HepG2 (cell line): Measurements from ENCODE around the gene PIK3CA. TPM values are rescaled to one million over a fixed set of nuclear protein-coding genes. Genes with fewer than 3 reads are reported as not detected.

ENCODE experiments used
- CSRNP2 ChIP-seq: sonication (generic); formaldehyde crosslinking; conservative IDR thresholded peaks from 2 replicates; pipeline ENCODE4 v1.8.0; 2022; ENCODE audit warnings: low read depth, missing genetic modification reagents
- NFAT5 ChIP-seq: sonication (generic); formaldehyde crosslinking; IDR thresholded peaks from 2 replicates; pipeline ENCODE4 v1.4.0; 2020; ENCODE audit warnings: missing genetic modification reagents
- PAF1 ChIP-seq: IDR thresholded peaks from 2 replicates; pipeline ENCODE4 v1.6.1; 2016; ENCODE audit warnings: missing genetic modification reagents, missing compliant biosample characterization
- PHF20 ChIP-seq: sonication (generic); formaldehyde crosslinking; IDR thresholded peaks from 2 replicates; pipeline ENCODE4 v1.5.0; 2020; ENCODE audit warnings: mild to moderate bottlenecking, missing genetic modification reagents
- PRMT3 ChIP-seq: sonication (generic); formaldehyde crosslinking; IDR thresholded peaks from 2 replicates; pipeline ENCODE4 v1.8.1; 2022; ENCODE audit warnings: low read depth, mild to moderate bottlenecking, moderate library complexity, missing genetic modification reagents, borderline replicate concordance
- RNF2 ChIP-seq: fragments of 450-650 bp; conservative IDR thresholded peaks from 2 replicates; pipeline ENCODE4 v1.6.1; 2016; ENCODE audit warnings: low read depth
- SAP130 ChIP-seq: IDR thresholded peaks from 2 replicates; pipeline ENCODE4 v1.6.1; 2016; ENCODE audit warnings: low read depth
- TCF12 ChIP-seq, 2 experiments: fragments of 450-650 bp in 1 of 2; sonication (generic) in 1 of 2; formaldehyde crosslinking in 1 of 2; IDR thresholded peaks; 2 replicates each; pipeline versions ENCODE4 v1.6.1 to v1.8.0; 2017 to 2022; ENCODE audit warnings: antibody characterized with exemption in 1 of 2, mild to moderate bottlenecking in 1 of 2, missing genetic modification reagents in 1 of 2, moderate library complexity in 1 of 2
- ZBTB38 ChIP-seq: sonication (generic); formaldehyde crosslinking; IDR thresholded peaks from 2 replicates; pipeline ENCODE4 v1.5.1; 2020; ENCODE audit warnings: mild to moderate bottlenecking, missing genetic modification reagents
- ZBTB7A ChIP-seq: sonication (generic); formaldehyde crosslinking; IDR thresholded peaks from 2 replicates; pipeline ENCODE4 v1.8.0; 2022; ENCODE audit warnings: mild to moderate bottlenecking, missing genetic modification reagents
- ZNF33B ChIP-seq: sonication (generic); formaldehyde crosslinking; IDR thresholded peaks from 2 replicates; pipeline ENCODE4 v1.5.1; 2020; ENCODE audit warnings: mild to moderate bottlenecking, missing genetic modification reagents
- ZNF441 ChIP-seq: sonication (generic); formaldehyde crosslinking; IDR thresholded peaks from 2 replicates; pipeline ENCODE4 v1.7.0; 2021; ENCODE audit warnings: missing genetic modification reagents, borderline replicate concordance
- ZNF597 ChIP-seq: sonication (generic); formaldehyde crosslinking; IDR thresholded peaks from 2 replicates; pipeline ENCODE4 v1.5.0; 2020; ENCODE audit warnings: missing genetic modification reagents
- ZNF782 ChIP-seq: sonication (generic); formaldehyde crosslinking; IDR thresholded peaks from 2 replicates; pipeline ENCODE4 v1.4.0; 2020; ENCODE audit warnings: missing genetic modification reagents, mild to moderate bottlenecking, borderline replicate concordance
- polyA plus RNA-seq, 8 experiments: library from polyadenylated mRNA; depleted of rRNA in 3 of 8; stranded (reverse) in 7 of 8; unstranded in 1 of 8; fragments of >200 nt; fragmentation: Illumina TruSeq in 4 of 8; extraction: Trizol in 4 of 8; gene quantifications; 2 replicates each; pipeline versions ENCODE4 v1.2.1 to v1.2.3, GENCODE V29; 2011 to 2016; ENCODE audit warnings: low read depth in 4 of 8, missing spikeins in 1 of 8, mixed read lengths in 1 of 8; ENCODE audit not compliant: insufficient read depth in 1 of 8
- total RNA-seq, 5 experiments: library from RNA; depleted of rRNA; stranded (reverse); fragments of >200 nt; fragmentation: Illumina TruSeq; extraction: Trizol; gene quantifications; 2 replicates each; pipeline ENCODE4 v1.2.3, GENCODE V29; 2016; ENCODE audit warnings: low read depth in 1 of 5
- TF ChIP-seq, protein P1 (sequence below): sonication (generic); formaldehyde crosslinking; IDR thresholded peaks from 2 replicates; pipeline ENCODE4 v1.5.0; 2020; ENCODE audit warnings: mild to moderate bottlenecking, missing genetic modification reagents
- TF ChIP-seq, protein P2 (sequence below): sonication (generic); formaldehyde crosslinking; IDR thresholded peaks from 2 replicates; pipeline ENCODE4 v1.4.0; 2020; ENCODE audit warnings: mild to moderate bottlenecking, low read depth, missing genetic modification reagents
- TF ChIP-seq, protein P3 (sequence below): sonication (generic); formaldehyde crosslinking; IDR thresholded peaks from 2 replicates; pipeline ENCODE4 v1.9.0; 2021; ENCODE audit warnings: missing genetic modification reagents, mild to moderate bottlenecking, borderline replicate concordance

PIK3CA gene
- total and polyA plus RNA-seq, 2 of the 13 experiments (the other 11 are each of a cell fraction or from before 2014, with no cell fraction given) = 5.7 to 11.4 TPM

GRCh38 chr3:179148616-179149405, 654 bp downstream of the PIK3CA start (continued):
- TF ChIP-seq CSRNP2 (CRISPR knock-in tag) (no peak), TCF12 (IDR thresholded peaks at IDR 0.05) (no peak), TCF12 (CRISPR knock-in tag; IDR thresholded peaks at IDR 0.05) (no peak), PAF1 (no peak), ZNF33B (CRISPR knock-in tag) (no peak), ZNF441 (CRISPR knock-in tag) (peak; percentile 76), RNF2 (no peak; the same call in 1 of the 2 replicates), ZBTB38 (CRISPR knock-in tag) (no peak), NFAT5 (CRISPR knock-in tag) (no peak), ZBTB7A (CRISPR knock-in tag) (no peak), SAP130 (CRISPR knock-in tag) (no peak; the same call in 1 of the 2 replicates), PHF20 (CRISPR knock-in tag) (no peak), PRMT3 (CRISPR knock-in tag) (0 out of 2 replicates have a peak, but pooled peaks have one; percentile 33), ZNF782 (CRISPR knock-in tag) (no peak), ZNF597 (CRISPR knock-in tag) (no peak)
- TF ChIP-seq, protein P1, sequence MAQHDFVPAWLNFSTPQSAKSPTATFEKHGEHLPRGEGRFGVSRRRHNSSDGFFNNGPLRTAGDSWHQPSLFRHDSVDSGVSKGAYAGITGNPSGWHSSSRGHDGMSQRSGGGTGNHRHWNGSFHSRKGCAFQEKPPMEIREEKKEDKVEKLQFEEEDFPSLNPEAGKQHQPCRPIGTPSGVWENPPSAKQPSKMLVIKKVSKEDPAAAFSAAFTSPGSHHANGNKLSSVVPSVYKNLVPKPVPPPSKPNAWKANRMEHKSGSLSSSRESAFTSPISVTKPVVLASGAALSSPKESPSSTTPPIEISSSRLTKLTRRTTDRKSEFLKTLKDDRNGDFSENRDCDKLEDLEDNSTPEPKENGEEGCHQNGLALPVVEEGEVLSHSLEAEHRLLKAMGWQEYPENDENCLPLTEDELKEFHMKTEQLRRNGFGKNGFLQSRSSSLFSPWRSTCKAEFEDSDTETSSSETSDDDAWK (CRISPR knock-in tag) = no peak
- TF ChIP-seq, protein P2, sequence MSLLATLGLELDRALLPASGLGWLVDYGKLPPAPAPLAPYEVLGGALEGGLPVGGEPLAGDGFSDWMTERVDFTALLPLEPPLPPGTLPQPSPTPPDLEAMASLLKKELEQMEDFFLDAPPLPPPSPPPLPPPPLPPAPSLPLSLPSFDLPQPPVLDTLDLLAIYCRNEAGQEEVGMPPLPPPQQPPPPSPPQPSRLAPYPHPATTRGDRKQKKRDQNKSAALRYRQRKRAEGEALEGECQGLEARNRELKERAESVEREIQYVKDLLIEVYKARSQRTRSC (CRISPR knock-in tag) = no peak
- TF ChIP-seq, protein P3, sequence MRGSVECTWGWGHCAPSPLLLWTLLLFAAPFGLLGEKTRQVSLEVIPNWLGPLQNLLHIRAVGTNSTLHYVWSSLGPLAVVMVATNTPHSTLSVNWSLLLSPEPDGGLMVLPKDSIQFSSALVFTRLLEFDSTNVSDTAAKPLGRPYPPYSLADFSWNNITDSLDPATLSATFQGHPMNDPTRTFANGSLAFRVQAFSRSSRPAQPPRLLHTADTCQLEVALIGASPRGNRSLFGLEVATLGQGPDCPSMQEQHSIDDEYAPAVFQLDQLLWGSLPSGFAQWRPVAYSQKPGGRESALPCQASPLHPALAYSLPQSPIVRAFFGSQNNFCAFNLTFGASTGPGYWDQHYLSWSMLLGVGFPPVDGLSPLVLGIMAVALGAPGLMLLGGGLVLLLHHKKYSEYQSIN (CRISPR knock-in tag) = no peak
